ENCODE measurements around the gene COL6A1. TPM values are rescaled to one million over a fixed set of nuclear protein-coding genes. Genes with fewer than 3 reads are reported as not detected.

The COL6A1 gene
- total and polyA plus RNA-seq, 2 of the 13 experiments (the other 11 are each of a cell fraction or from before 2014, with no cell fraction given) = 3.1 to 4.8 TPM

DNA sequence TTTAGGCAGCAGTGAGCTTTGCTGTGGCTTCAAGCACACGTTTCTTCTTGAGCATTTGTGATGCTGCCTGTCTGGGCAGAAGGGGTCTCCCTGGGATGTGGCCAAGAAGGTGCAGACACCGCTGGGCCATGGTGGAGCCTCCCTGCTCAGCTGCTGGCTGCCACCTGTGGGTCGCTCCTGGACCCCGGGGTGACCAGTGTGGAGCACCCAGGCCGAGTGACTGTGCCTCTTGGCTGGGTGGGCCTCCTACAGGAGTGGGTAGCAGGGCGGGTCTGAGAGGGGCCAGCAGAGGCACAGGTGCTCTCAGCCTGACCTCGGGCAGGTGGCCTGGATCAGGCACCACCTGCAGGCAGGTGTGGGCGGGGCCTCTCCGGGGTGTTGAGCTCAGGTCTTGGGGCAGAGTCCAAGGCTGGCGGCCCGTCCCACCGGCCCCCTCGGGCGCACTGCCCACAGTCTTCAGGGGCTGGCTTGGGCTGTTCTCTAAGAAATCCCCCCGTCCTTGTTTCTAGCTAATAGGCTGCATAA is 42.0 kb upstream of the COL6A1 start (continued):
- TF ChIP-seq ZMAT3 (CRISPR knock-in tag; conservative IDR thresholded peaks at IDR 0.05) = no peak
- no peak for TF ChIP-seq ZFX (CRISPR knock-in tag; IDR thresholded peaks at IDR 0.05; ENCODE audit: low read depth)
- TF ChIP-seq, protein P1, sequence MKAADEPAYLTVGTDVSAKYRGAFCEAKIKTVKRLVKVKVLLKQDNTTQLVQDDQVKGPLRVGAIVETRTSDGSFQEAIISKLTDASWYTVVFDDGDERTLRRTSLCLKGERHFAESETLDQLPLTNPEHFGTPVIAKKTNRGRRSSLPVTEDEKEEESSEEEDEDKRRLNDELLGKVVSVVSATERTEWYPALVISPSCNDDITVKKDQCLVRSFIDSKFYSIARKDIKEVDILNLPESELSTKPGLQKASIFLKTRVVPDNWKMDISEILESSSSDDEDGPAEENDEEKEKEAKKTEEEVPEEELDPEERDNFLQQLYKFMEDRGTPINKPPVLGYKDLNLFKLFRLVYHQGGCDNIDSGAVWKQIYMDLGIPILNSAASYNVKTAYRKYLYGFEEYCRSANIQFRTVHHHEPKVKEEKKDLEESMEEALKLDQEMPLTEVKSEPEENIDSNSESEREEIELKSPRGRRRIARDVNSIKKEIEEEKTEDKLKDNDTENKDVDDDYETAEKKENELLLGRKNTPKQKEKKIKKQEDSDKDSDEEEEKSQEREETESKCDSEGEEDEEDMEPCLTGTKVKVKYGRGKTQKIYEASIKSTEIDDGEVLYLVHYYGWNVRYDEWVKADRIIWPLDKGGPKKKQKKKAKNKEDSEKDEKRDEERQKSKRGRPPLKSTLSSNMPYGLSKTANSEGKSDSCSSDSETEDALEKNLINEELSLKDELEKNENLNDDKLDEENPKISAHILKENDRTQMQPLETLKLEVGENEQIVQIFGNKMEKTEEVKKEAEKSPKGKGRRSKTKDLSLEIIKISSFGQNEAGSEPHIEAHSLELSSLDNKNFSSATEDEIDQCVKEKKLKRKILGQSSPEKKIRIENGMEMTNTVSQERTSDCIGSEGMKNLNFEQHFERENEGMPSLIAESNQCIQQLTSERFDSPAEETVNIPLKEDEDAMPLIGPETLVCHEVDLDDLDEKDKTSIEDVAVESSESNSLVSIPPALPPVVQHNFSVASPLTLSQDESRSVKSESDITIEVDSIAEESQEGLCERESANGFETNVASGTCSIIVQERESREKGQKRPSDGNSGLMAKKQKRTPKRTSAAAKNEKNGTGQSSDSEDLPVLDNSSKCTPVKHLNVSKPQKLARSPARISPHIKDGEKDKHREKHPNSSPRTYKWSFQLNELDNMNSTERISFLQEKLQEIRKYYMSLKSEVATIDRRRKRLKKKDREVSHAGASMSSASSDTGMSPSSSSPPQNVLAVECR (CRISPR knock-in tag; IDR thresholded peaks at IDR 0.05; ENCODE audit: borderline replicate concordance) = no peak
- no peak for TF ChIP-seq ZNF678 (CRISPR knock-in tag; IDR thresholded peaks at IDR 0.05)
- no peak for TF ChIP-seq RXRA (CRISPR knock-in tag; IDR thresholded peaks at IDR 0.05)
- no peak for TF ChIP-seq KDM1A (CRISPR knock-in tag; IDR thresholded peaks at IDR 0.05)
- TF ChIP-seq MTA3 (CRISPR knock-in tag; IDR thresholded peaks at IDR 0.05) = no peak
- no peak for TF ChIP-seq SKI (IDR thresholded peaks at IDR 0.05; ENCODE audit: partially characterized antibody)
- TF ChIP-seq, protein P2, sequence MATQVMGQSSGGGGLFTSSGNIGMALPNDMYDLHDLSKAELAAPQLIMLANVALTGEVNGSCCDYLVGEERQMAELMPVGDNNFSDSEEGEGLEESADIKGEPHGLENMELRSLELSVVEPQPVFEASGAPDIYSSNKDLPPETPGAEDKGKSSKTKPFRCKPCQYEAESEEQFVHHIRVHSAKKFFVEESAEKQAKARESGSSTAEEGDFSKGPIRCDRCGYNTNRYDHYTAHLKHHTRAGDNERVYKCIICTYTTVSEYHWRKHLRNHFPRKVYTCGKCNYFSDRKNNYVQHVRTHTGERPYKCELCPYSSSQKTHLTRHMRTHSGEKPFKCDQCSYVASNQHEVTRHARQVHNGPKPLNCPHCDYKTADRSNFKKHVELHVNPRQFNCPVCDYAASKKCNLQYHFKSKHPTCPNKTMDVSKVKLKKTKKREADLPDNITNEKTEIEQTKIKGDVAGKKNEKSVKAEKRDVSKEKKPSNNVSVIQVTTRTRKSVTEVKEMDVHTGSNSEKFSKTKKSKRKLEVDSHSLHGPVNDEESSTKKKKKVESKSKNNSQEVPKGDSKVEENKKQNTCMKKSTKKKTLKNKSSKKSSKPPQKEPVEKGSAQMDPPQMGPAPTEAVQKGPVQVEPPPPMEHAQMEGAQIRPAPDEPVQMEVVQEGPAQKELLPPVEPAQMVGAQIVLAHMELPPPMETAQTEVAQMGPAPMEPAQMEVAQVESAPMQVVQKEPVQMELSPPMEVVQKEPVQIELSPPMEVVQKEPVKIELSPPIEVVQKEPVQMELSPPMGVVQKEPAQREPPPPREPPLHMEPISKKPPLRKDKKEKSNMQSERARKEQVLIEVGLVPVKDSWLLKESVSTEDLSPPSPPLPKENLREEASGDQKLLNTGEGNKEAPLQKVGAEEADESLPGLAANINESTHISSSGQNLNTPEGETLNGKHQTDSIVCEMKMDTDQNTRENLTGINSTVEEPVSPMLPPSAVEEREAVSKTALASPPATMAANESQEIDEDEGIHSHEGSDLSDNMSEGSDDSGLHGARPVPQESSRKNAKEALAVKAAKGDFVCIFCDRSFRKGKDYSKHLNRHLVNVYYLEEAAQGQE (IDR thresholded peaks at IDR 0.05; ENCODE audit: borderline replicate concordance in 1 of 2, low read depth in 1 of 2, low read length in 2 of 2) = no peak
- TF ChIP-seq SMAD1 (CRISPR knock-in tag; IDR thresholded peaks at IDR 0.05; ENCODE audit: borderline replicate concordance, low read depth) = no peak
- no peak for TF ChIP-seq SPEN (CRISPR knock-in tag; IDR thresholded peaks at IDR 0.05; ENCODE audit: low read depth)
- no peak for TF ChIP-seq ATF1 (CRISPR knock-in tag; IDR thresholded peaks at IDR 0.05)
- TF ChIP-seq ZNF569 (CRISPR knock-in tag; IDR thresholded peaks at IDR 0.05; ENCODE audit: borderline replicate concordance) = no peak

Data from HepG2 (cell line).